HepG2 (cell line): ENCODE results near the gene EGLN2. TPM values are rescaled to one million over a fixed set of nuclear protein-coding genes. Genes with fewer than 3 reads are reported as not detected.

Experiments
- ATAC-seq: fragments of 200-7000 bp; cut with Tn5 transposase; 3 replicates; pipeline ENCODE4 v1.9.1; 2020; ENCODE audit warnings: mild to moderate bottlenecking, moderate library complexity
- BruUV-seq: library from RNA; stranded (reverse); fragments of 400-500 nt; replicated peaks from 2 replicates; lab custom pipeline; 2021; lab: Mats Ljungman, UMichigan
- CTCF ChIA-PET: fragments of 300-600 bp; formaldehyde crosslinking; extraction: SDS; loops from one replicate; lab custom pipeline; 2021; ENCODE audit warnings: low total read pairs, inconsistent platforms, low intra/inter-chr PET ratio; lab: Yijun Ruan, JAX
- POLR2A ChIA-PET: fragments of 350-600 bp; sonication (Branson Sonifier 250); formaldehyde crosslinking; loops from one replicate; lab custom pipeline; 2020; ENCODE audit warnings: antibody characterized with exemption, inconsistent platforms; lab: Yijun Ruan, JAX
- DNase-seq: peaks from one replicate; pipeline ENCODE4 v3.0.0-alpha.2; 2015; ENCODE audit warnings: low spot score
- FAIRE-seq: peaks from 3 replicates; lab custom pipeline; 2011; peaks lifted over from hg19 to GRCh38; lab: Jason Lieb, UNC
- H2AFZ ChIP-seq: one replicate; pipeline ENCODE4 v1.6.1; 2011; ENCODE audit warnings: low read length, inconsistent platforms
- H3K27ac ChIP-seq: fragments of 300-600 bp; 3 replicates; pipeline ENCODE4 v1.8.0; 2011; ENCODE audit warnings: mixed run types, mild to moderate bottlenecking, mixed read lengths, low read length, inconsistent platforms; ENCODE audit not compliant: insufficient read depth; ENCODE audit errors: extremely low read length
- H3K27me3 ChIP-seq, 2 experiments: fragments of 200-600 bp in 1 of 2; 2 replicates in 1 of 2; 3 replicates in 1 of 2; pipeline versions ENCODE4 v1.6.0 to v1.8.0; 2011; ENCODE audit warnings: low read length in 2 of 2, mild to moderate bottlenecking in 2 of 2, moderate library complexity in 2 of 2, inconsistent platforms in 1 of 2; ENCODE audit not compliant: insufficient read depth in 2 of 2, control insufficient read depth in 1 of 2
- H3K36me3 ChIP-seq, 2 experiments: fragments of 200-600 bp in 1 of 2; replicated peaks in 1 of 2; 2 replicates in 1 of 2; 3 replicates in 1 of 2; pipeline versions ENCODE4 v1.5.1 to v1.8.0; 2011; ENCODE audit warnings: low read length in 2 of 2, inconsistent platforms in 1 of 2; ENCODE audit not compliant: insufficient read depth in 2 of 2, control insufficient read depth in 1 of 2
- H3K4me1 ChIP-seq: 2 replicates; pipeline ENCODE4 v1.5.1; 2012; ENCODE audit warnings: low read length, inconsistent platforms; ENCODE audit not compliant: insufficient read depth
- H3K4me2 ChIP-seq: 2 replicates; pipeline ENCODE4 v1.6.0; 2011; ENCODE audit warnings: low read depth, low read length, inconsistent platforms
- H3K4me3 ChIP-seq, 3 experiments: fragments of 200-600 bp in 1 of 3; sonication (generic), shearing (Covaris generic) in 1 of 3; replicated peaks in 1 of 3; 2 replicates each; pipeline ENCODE4 v1.5.1; 2011 to 2016; ENCODE audit warnings: low read length in 3 of 3, inconsistent platforms in 2 of 3, low read depth in 2 of 3, mild to moderate bottlenecking in 2 of 3, control low read depth in 1 of 3, mixed read lengths in 1 of 3; ENCODE audit not compliant: insufficient read depth in 1 of 3
- H3K79me2 ChIP-seq: one replicate; pipeline ENCODE4 v1.6.1; 2011; ENCODE audit warnings: low read length, inconsistent platforms; ENCODE audit not compliant: insufficient read depth
- H3K9ac ChIP-seq: 2 replicates; pipeline ENCODE4 v1.6.0; 2011; ENCODE audit warnings: mild to moderate bottlenecking, low read depth, low read length, inconsistent platforms; ENCODE audit not compliant: insufficient read depth
- H3K9me3 ChIP-seq: 2 replicates; pipeline ENCODE4 v1.5.1; 2012; ENCODE audit warnings: mild to moderate bottlenecking, low read length
- H4K20me1 ChIP-seq: 2 replicates; pipeline ENCODE4 v1.6.0; 2011; ENCODE audit warnings: inconsistent platforms, mild to moderate bottlenecking, low read length, moderate library complexity; ENCODE audit not compliant: insufficient read depth
- ATRX ChIP-seq: sonication (generic); formaldehyde crosslinking; IDR thresholded peaks from 2 replicates; pipeline ENCODE4 v1.4.0; 2020; ENCODE audit warnings: missing genetic modification reagents, borderline replicate concordance
- CENPT ChIP-seq: sonication (generic); formaldehyde crosslinking; IDR thresholded peaks from 2 replicates; pipeline ENCODE4 v1.8.0; 2022; ENCODE audit warnings: low read depth, mild to moderate bottlenecking, moderate library complexity, missing genetic modification reagents
- E2F5 ChIP-seq: sonication (generic); formaldehyde crosslinking; conservative IDR thresholded peaks from 2 replicates; pipeline ENCODE4 v1.4.0; 2020; ENCODE audit warnings: missing genetic modification reagents
- ELF3 ChIP-seq: IDR thresholded peaks from 2 replicates; pipeline ENCODE4 v1.6.1; 2016; ENCODE audit warnings: missing genetic modification reagents, missing compliant biosample characterization
- MXI1 ChIP-seq: IDR thresholded peaks from 3 replicates; pipeline ENCODE4 v1.6.1; 2012; ENCODE audit warnings: low read depth, low read length, inconsistent platforms, borderline replicate concordance
- NFRKB ChIP-seq: fragments of 450-650 bp; IDR thresholded peaks from 2 replicates; pipeline ENCODE4 v1.6.1; 2017
- PAX8 ChIP-seq: sonication (generic); formaldehyde crosslinking; IDR thresholded peaks from 2 replicates; pipeline ENCODE4 v1.8.0; 2022; ENCODE audit warnings: mild to moderate bottlenecking, missing genetic modification reagents, borderline replicate concordance
- PCBP2 ChIP-seq: fragments of 200-400 bp; formaldehyde crosslinking; optimal IDR thresholded peaks from 2 replicates; pipeline ENCODE3; 2018; ENCODE audit warnings: low read length, low read depth; ENCODE audit not compliant: poor library complexity, severe bottlenecking
- SNRNP70 ChIP-seq: fragments of 200-400 bp; formaldehyde crosslinking; IDR thresholded peaks from 2 replicates; pipeline ENCODE4 v1.6.1; 2017; ENCODE audit warnings: mild to moderate bottlenecking, low read depth, low read length, moderate library complexity
- TBL1XR1 ChIP-seq: fragments of 150-350 bp; IDR thresholded peaks from 2 replicates; pipeline ENCODE4 v1.6.1; 2014; ENCODE audit warnings: borderline replicate concordance, low read length; ENCODE audit not compliant: partially characterized antibody
- TEAD2 ChIP-seq: sonication (generic); formaldehyde crosslinking; IDR thresholded peaks from 2 replicates; pipeline ENCODE4 v1.9.0; 2021; ENCODE audit warnings: missing genetic modification reagents
- TOPORS ChIP-seq: sonication (generic); formaldehyde crosslinking; IDR thresholded peaks from 2 replicates; pipeline ENCODE4 v1.8.0; 2023; ENCODE audit warnings: mild to moderate bottlenecking, missing genetic modification reagents
- ZBTB1 ChIP-seq: sonication (generic); formaldehyde crosslinking; IDR thresholded peaks from 2 replicates; pipeline ENCODE4 v1.4.0; 2020; ENCODE audit warnings: missing genetic modification reagents, borderline replicate concordance
- ZBTB37 ChIP-seq: sonication (generic); formaldehyde crosslinking; IDR thresholded peaks from 2 replicates; pipeline ENCODE4 v1.4.0; 2020; ENCODE audit warnings: mild to moderate bottlenecking, missing genetic modification reagents
- ZNF205 ChIP-seq: IDR thresholded peaks from 2 replicates; pipeline ENCODE4 v1.6.1; 2018; ENCODE audit warnings: missing biosample characterization, missing genetic modification reagents
- ZNF710 ChIP-seq: sonication (generic); formaldehyde crosslinking; IDR thresholded peaks from 2 replicates; pipeline ENCODE4 v1.5.0; 2020; ENCODE audit warnings: mild to moderate bottlenecking, missing genetic modification reagents, borderline replicate concordance
- ZNF713 ChIP-seq: sonication (generic); formaldehyde crosslinking; IDR thresholded peaks from 2 replicates; pipeline ENCODE4 v1.4.0; 2020; ENCODE audit warnings: mild to moderate bottlenecking, missing genetic modification reagents
- ZNF780A ChIP-seq: sonication (generic); formaldehyde crosslinking; IDR thresholded peaks from 2 replicates; pipeline ENCODE4 v1.8.0; 2022; ENCODE audit warnings: mild to moderate bottlenecking, missing genetic modification reagents, moderate library complexity
- WGBS: methylation state at CpG from one replicate; pipeline ENCODE4 v1.1.6; 2017; ENCODE audit warnings: low lambda C conversion rate; 5-methylcytosine and 5-hydroxymethylcytosine counted together
- in situ Hi-C: cut with HindIII; loops from 2 replicates; pipeline ENCODE4 v1.10.0; 2017; ENCODE audit warnings: low pct_unique_long_range_greater_than_20kb; ENCODE audit not compliant: extremely low pct_ligation_motif_present
- intact Hi-C: fragments of 100-400 bp; cut with micrococcal nuclease; formaldehyde crosslinking; loops from one replicate; pipeline ENCODE4 v1.10.0; 2022; ENCODE audit not compliant: unreplicated experiment
- polyA plus RNA-seq, 8 experiments: library from polyadenylated mRNA; depleted of rRNA in 3 of 8; stranded (reverse) in 7 of 8; unstranded in 1 of 8; fragments of >200 nt; fragmentation: Illumina TruSeq in 4 of 8; extraction: Trizol in 4 of 8; gene quantifications; 2 replicates each; pipeline versions ENCODE4 v1.2.1 to v1.2.3, GENCODE V29; 2011 to 2016; ENCODE audit warnings: low read depth in 4 of 8, missing spikeins in 1 of 8, mixed read lengths in 1 of 8; ENCODE audit not compliant: insufficient read depth in 1 of 8
- total RNA-seq, 5 experiments: library from RNA; depleted of rRNA; stranded (reverse); fragments of >200 nt; fragmentation: Illumina TruSeq; extraction: Trizol; gene quantifications; 2 replicates each; pipeline ENCODE4 v1.2.3, GENCODE V29; 2016; ENCODE audit warnings: low read depth in 1 of 5

EGLN2 gene
- total and polyA plus RNA-seq, 2 of the 13 experiments (the other 11 are each of a cell fraction or from before 2014, with no cell fraction given): 16.5 to 40.8 TPM

- no peak for TF ChIP-seq SNRNP70
- TF ChIP-seq ZNF780A (CRISPR knock-in tag): no peak
- no peak for TF ChIP-seq ZNF710 (CRISPR knock-in tag)
- no peak for TF ChIP-seq NFRKB
- TF ChIP-seq MXI1: no peak
- TF ChIP-seq PCBP2: no peak
- TF ChIP-seq ZBTB37 (CRISPR knock-in tag): no peak
- no peak for TF ChIP-seq CENPT (CRISPR knock-in tag)
- TF ChIP-seq ATRX (CRISPR knock-in tag): no peak
- TF ChIP-seq TBL1XR1: no peak
- TF ChIP-seq TOPORS (CRISPR knock-in tag): no peak
- no peak for TF ChIP-seq TEAD2 (CRISPR knock-in tag)
- TF ChIP-seq E2F5 (CRISPR knock-in tag): no peak
- no peak for TF ChIP-seq ZBTB1 (CRISPR knock-in tag)
- no peak for TF ChIP-seq PAX8 (CRISPR knock-in tag)
- TF ChIP-seq ZNF713: no peak
- TF ChIP-seq ELF3: no peak
- TF ChIP-seq ZNF205 (CRISPR knock-in tag): no peak
- peaks cover 16 to 31% of the 10 kb centered on the region in 2 experiments; a peak in 4 of 5 replicates for H3K36me3 ChIP-seq
- peaks cover 11% of the 10 kb centered on the region; the same call in 1 of the 2 replicates for H4K20me1 ChIP-seq
- H3K79me2 ChIP-seq: peaks cover 23% of the 10 kb centered on the region
- FAIRE-seq (no peak), ATAC-seq (no peak), DNase-seq (no peak)
- H3K9me3 ChIP-seq: no peaks in the 10 kb centered on the region
- 100% methylated on average over 1 of the region's 2 CpGs for WGBS
- no peak overlapping the region for H2AFZ ChIP-seq
- BruUV-seq: no TSS peak
- ChIA-PET CTCF (no interaction called here), POLR2A (interaction anchor here (1.2 to 5.0 kb wide), 4 partner anchors 27 to 75 kb away, joined by 3 to 28 read pairs (median 16); partner anchors contain the start of genes ACTMAP, RAB4B and SNRPA)
- intact Hi-C loops (loop anchor here (5.0 kb wide), 2 partner anchors 88 to 143 kb away; partner anchors contain the start of genes COQ8B and ITPKC), in situ Hi-C loops (loop anchor here (5.0 kb wide), 2 partner anchors 53 to 143 kb away; partner anchors contain the start of genes ACTMAP and SNRPA)
- H3K27me3 ChIP-seq: no peaks in the 10 kb centered on the region; a peak in 1 of 5 replicates
- no peak overlapping the region for H3K9ac ChIP-seq
- H3K4me1 ChIP-seq: peaks cover 47% of the 10 kb centered on the region
- no peak overlapping the region for H3K4me2 ChIP-seq
- H3K27ac ChIP-seq: no peak overlapping the region
- H3K4me3 ChIP-seq: no peak overlapping the region
Observed at GRCh38 chr19:40805258-40805868, 6.4 kb downstream of the EGLN2 start.
